ENCODE measurements around the gene OR5T3.
"Not testable (repeated sequence)": the region's sequence is repeated elsewhere in the genome, so short reads cannot be mapped to it uniquely, and the experiment has no call there.

The OR5T3 gene

GRCh38 chr11:56251954-56252353 lies at the start of gene OR5T3:
Gene OR5T3 (plus strand): TSS chr11:56252254. CDS start chr11:56252254, 0 bp downstream.
- no peak for DNase-seq (ENCODE audit: low read depth in 2 of 3, low spot score in 2 of 3)

DNA sequence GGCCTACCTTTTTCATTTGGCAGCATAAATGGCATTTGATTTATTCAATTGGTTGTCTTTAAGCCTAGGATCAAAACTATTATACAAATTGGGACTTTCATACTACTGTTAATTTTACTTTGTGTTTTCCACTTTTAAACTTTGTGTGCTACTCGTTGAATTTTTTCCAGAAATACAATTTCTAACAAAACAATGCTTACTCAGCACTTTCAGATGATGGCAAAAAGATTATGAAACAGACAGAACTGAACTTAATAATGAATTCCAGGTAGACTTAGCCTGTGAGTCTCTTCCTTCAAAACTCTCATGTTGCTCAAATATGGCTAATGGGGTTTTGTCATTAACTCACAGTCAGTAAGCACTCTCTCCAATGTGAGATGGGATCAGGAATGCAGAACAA lies 44.3 kb upstream of the OR5T3 start:
- DNase-seq (ENCODE audit: low read depth in 2 of 3, low spot score in 2 of 3): no peak

DNA sequence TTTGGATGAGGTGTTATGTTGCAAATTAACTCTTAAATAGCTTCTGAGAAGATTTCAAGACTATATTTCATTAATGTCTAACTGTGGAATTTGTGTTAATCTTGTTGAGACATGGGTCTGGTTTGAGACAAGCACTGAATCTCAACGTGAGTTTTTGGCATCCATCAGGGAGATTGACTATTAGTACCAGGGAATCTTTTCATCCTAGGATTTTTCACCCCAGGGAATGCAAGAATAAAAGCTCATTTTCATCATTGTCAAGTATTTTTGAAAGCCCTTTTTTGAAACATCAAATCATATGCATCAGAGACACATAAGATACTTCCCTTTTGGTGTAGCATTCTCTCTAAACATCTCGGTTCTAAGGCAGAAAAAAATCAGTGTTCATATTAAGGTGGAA lies 37.5 kb upstream of the OR5T3 start:
- no peak for DNase-seq (ENCODE audit: low read depth in 2 of 3, low spot score in 2 of 3)

DNA sequence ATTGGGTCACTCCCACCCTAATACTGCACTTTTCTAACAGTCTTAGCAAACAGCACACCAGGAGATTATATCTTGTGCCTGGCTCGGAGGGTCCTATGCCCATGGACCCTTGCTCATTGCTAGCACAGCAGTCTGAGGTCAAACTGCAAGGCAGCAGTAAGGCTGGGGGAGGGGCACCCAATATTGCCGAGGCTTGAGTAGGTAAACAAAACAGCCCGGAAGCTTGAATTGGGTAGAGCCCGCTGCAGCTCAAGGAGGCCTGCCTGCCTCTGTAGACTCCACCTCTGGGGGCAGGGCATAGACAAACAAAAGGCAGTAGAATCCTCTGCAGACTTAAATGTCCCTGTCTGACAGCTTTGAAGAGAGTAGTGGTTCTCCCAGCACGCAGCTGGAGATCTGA lies 32.3 kb upstream of the OR5T3 start:
- DNase-seq (ENCODE audit: low read depth in 2 of 3, low spot score in 2 of 3): not testable (repeated sequence)

DNA sequence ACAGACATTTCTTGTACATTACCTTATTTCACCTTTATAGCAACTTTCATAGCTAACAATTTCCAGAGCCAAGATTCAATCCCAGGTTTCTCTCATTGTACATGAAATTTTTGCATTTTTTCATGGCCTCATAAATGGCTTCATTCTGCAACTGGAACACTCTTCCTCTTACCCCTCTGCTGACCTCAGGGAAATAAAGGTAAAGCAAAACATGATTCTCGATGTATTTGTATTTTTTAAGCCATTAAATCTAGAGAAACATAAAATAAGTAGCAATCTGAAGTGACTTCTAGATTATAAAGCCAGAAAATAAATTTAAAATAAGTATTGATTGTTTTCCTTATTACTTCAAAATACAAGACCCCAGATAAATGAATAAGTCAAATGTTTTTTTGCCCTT lies 17.9 kb upstream of the OR5T3 start, which contains the start of gene OR5T2:
TSS of gene OR5T2 (minus strand) at position 101 of the 400 bp plus-strand sequence. CDS start 1,193 bp downstream, outside the sequence.
- DNase-seq (ENCODE audit: low read depth in 2 of 3, low spot score in 2 of 3): no peak

DNA sequence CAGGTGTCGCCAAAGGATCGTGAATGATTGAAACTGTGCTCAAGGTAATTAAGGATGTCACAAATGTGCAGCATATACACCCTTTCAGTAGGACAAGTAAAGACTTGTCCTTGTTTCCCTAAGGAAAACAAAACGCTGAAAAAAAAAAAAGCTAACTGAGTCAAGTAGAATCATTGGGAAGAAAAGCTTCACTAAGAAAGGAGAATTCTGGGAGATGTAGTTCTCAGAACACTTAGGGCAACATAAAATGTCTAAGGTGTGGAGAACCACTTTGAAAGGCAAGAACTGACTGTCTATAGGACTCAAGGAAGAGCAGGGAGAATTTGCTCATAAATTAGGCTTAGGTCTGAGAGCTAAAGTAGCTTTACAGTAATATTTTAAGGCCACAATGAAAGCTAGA lies 19.0 kb downstream of the OR5T3 start:
- no peak for DNase-seq (ENCODE audit: low read depth in 2 of 3, low spot score in 2 of 3)

- no peak for DNase-seq (ENCODE audit: low read depth in 2 of 3, low spot score in 2 of 3)
These were observed 21.8 kb downstream of the OR5T3 start, which contains the start of gene OR5T1 for GRCh38 chr11:56273854-56274253. Gene OR5T1 (plus strand): TSS chr11:56274154. CDS start chr11:56275639, 1,485 bp downstream.

GRCh38 chr11:56292154-56292553 lies 40.1 kb downstream of the OR5T3 start, which contains the start of gene OR8H1:
Gene OR8H1 (minus strand): TSS chr11:56292254. CDS start chr11:56291062, 1,192 bp downstream.
- DNase-seq (ENCODE audit: low read depth in 2 of 3, low spot score in 2 of 3): no peak

GRCh38 chr11:56296898-56297297 lies 44.8 kb downstream of the OR5T3 start:
- DNase-seq (ENCODE audit: low read depth in 2 of 3, low spot score in 2 of 3): no peak

Data from activated CD8-positive, alpha-beta memory T cell treated with anti-CD3 and anti-CD28 coated beads for 48 hours (primary cell).